HG03460 (cell line): Measurements from ENCODE around the gene RPTOR.
"Not testable (repeated sequence)": the region's sequence is repeated elsewhere in the genome, so short reads cannot be mapped to it uniquely, and the experiment has no call there.

Source experiments
- ATAC-seq: cut with Tn5 transposase; IDR thresholded peaks from one replicate; pipeline ENCODE4 v1.9.1; 2021; ENCODE audit not compliant: unreplicated experiment

RPTOR gene

GRCh38 chr17:80872501-80873306 lies 328.1 kb downstream of the RPTOR start:
- no peak for ATAC-seq

- ATAC-seq: no peak
Observed at GRCh38 chr17:80873307-80873951, 328.8 kb downstream of the RPTOR start.

- no peak for ATAC-seq
Observed at GRCh38 chr17:80874866-80875445, 330.3 kb downstream of the RPTOR start.

- not testable (repeated sequence) for ATAC-seq
Observed at GRCh38 chr17:80875480-80875995, 330.9 kb downstream of the RPTOR start.

GRCh38 chr17:80876456-80876949 lies 331.9 kb downstream of the RPTOR start:
- not testable (repeated sequence) for ATAC-seq

- peak; percentile 87 for ATAC-seq
Observed at GRCh38 chr17:80876950-80877728, 332.5 kb downstream of the RPTOR start.

- ATAC-seq: peak; percentile 12
Observed at GRCh38 chr17:80877729-80878303, 333.2 kb downstream of the RPTOR start.

GRCh38 chr17:80878876-80879722 lies 334.5 kb downstream of the RPTOR start:
- no peak for ATAC-seq

GRCh38 chr17:80879723-80880647 lies 335.3 kb downstream of the RPTOR start:
- ATAC-seq: no peak

GRCh38 chr17:80880648-80880985 lies 336.0 kb downstream of the RPTOR start:
- ATAC-seq: no peak

- no peak for ATAC-seq
Observed at GRCh38 chr17:80881306-80881705, 336.7 kb downstream of the RPTOR start.

GRCh38 chr17:80882323-80882722 lies 337.7 kb downstream of the RPTOR start:
- no peak for ATAC-seq

- ATAC-seq: no peak
Observed at GRCh38 chr17:80882926-80883685, 338.5 kb downstream of the RPTOR start.

- ATAC-seq: no peak
Observed at GRCh38 chr17:80883831-80884735, 339.4 kb downstream of the RPTOR start.

GRCh38 chr17:80884811-80885210 lies 340.2 kb downstream of the RPTOR start:
- ATAC-seq: no peak

GRCh38 chr17:80885947-80886582 lies 341.4 kb downstream of the RPTOR start:
- no peak for ATAC-seq
